GM12872 (cell line): ENCODE measurements around the gene GGA1.

Source experiments
- CTCF ChIP-seq: IDR thresholded peaks from 3 replicates; pipeline ENCODE4 v1.5.1; 2011; ENCODE audit warnings: low read depth, mild to moderate bottlenecking, low read length, moderate library complexity; ENCODE audit not compliant: insufficient read depth

GGA1 gene

GRCh38 chr22:37563153-37564081, 45.2 kb upstream of the GGA1 start:
- no peak for TF ChIP-seq CTCF

GRCh38 chr22:37564111-37564711, 44.4 kb upstream of the GGA1 start:
- TF ChIP-seq CTCF: no peak

- no peak for TF ChIP-seq CTCF
These were observed 42.8 kb upstream of the GGA1 start for GRCh38 chr22:37565830-37566229.

- TF ChIP-seq CTCF: no peak
These were observed 42.3 kb upstream of the GGA1 start for GRCh38 chr22:37566329-37566837.

GRCh38 chr22:37566903-37567798, 41.5 kb upstream of the GGA1 start:
- TF ChIP-seq CTCF: peak; percentile 99

GRCh38 chr22:37568012-37568411, 40.6 kb upstream of the GGA1 start:
- TF ChIP-seq CTCF: no peak
